Aorta (tissue), 5 donors: ENCODE measurements around the gene SLC39A3. TPM values are rescaled to one million over a fixed set of nuclear protein-coding genes. Genes with fewer than 3 reads are reported as not detected.
"Not testable (repeated sequence)": the region's sequence is repeated elsewhere in the genome, so short reads cannot be mapped to it uniquely, and the experiment has no call there.

Experiments
- ATAC-seq: fragments of 200-7000 bp; cut with Tn5 transposase; one replicate; pipeline ENCODE4 v1.9.1; 2022; ENCODE audit warnings: moderate library complexity; ENCODE audit not compliant: low FRiP score
- DNase-seq, 2 donors: peaks; one replicate each; pipeline ENCODE4 v3.0.0-alpha.2; 2020
- H3K27ac ChIP-seq, 2 donors: one replicate each; pipeline ENCODE4 v1.5.1; 2013; ENCODE audit warnings: low read length in 2 of 2, mild to moderate bottlenecking in 2 of 2, moderate library complexity in 2 of 2, control low read depth in 1 of 2, inconsistent platforms in 1 of 2, low read depth in 1 of 2
- H3K27me3 ChIP-seq, 2 donors: one replicate each; pipeline ENCODE4 v1.6.1; 2013; ENCODE audit warnings: control low read depth in 1 of 2, low read length in 1 of 2, mild to moderate bottlenecking in 1 of 2, moderate library complexity in 1 of 2; ENCODE audit not compliant: insufficient read depth in 2 of 2, control insufficient read depth in 1 of 2
- H3K36me3 ChIP-seq, 2 donors: one replicate each; pipeline ENCODE4 v1.6.1; 2013; ENCODE audit warnings: control low read depth in 1 of 2, low read length in 1 of 2, mild to moderate bottlenecking in 1 of 2; ENCODE audit not compliant: insufficient read depth in 2 of 2, control insufficient read depth in 1 of 2
- H3K4me1 ChIP-seq, 2 donors: one replicate each; pipeline ENCODE4 v1.6.1; 2013; ENCODE audit warnings: low read length in 2 of 2, control low read depth in 1 of 2, mild to moderate bottlenecking in 1 of 2, moderate library complexity in 1 of 2; ENCODE audit not compliant: insufficient read depth in 2 of 2, control insufficient read depth in 1 of 2
- H3K4me3 ChIP-seq, 2 donors: one replicate each; pipeline ENCODE4 v1.5.1; 2013; ENCODE audit warnings: low read length in 2 of 2, control low read depth in 1 of 2, mild to moderate bottlenecking in 1 of 2
- H3K9me3 ChIP-seq: one replicate; pipeline ENCODE4 v1.6.1; 2013; ENCODE audit warnings: mild to moderate bottlenecking, low read length; ENCODE audit not compliant: control insufficient read depth
- WGBS, 2 donors: extraction: QIAGEN DNeasy Blood & Tissue Kit; methylation state at CpG; one replicate each; pipeline ENCODE4 v1.1.7; 2013; 5-methylcytosine and 5-hydroxymethylcytosine counted together
- intact Hi-C, 2 donors: fragments of 100-400 bp; cut with DNase I; formaldehyde crosslinking; loops; one replicate each; pipeline versions ENCODE4 v1.14.2 to v1.15.0; 2022
- polyA plus RNA-seq, 2 donors: library from polyadenylated mRNA; stranded (reverse); fragments of 200-250 nt; gene quantifications; one replicate each; pipeline ENCODE4 v1.2.3, GENCODE V29; 2013
- total RNA-seq, 2 donors: library from RNA; stranded (reverse); fragmentation: NEBNext Ultra II Directional; extraction: Animal tissue kit (Norgen Biotek cat#: 25700); gene quantifications; one replicate each; pipeline ENCODE4 v1.2.1, GENCODE V29; 2021
- donor health status: healthy with polysubstance abuse.
- donor health status: Bipolar disorder and iron deficiency.
- donor health status: DM: no; HTN: no; CAD: no.
- donor health status: DM: no; HTN: no; CAD: no.
- donor health status: DM: yes; HTN: yes; CAD: no.

SLC39A3 gene
- total and polyA plus RNA-seq, 4 donors, result 6.0 to 19.6 (median 13.9) TPM

DNA sequence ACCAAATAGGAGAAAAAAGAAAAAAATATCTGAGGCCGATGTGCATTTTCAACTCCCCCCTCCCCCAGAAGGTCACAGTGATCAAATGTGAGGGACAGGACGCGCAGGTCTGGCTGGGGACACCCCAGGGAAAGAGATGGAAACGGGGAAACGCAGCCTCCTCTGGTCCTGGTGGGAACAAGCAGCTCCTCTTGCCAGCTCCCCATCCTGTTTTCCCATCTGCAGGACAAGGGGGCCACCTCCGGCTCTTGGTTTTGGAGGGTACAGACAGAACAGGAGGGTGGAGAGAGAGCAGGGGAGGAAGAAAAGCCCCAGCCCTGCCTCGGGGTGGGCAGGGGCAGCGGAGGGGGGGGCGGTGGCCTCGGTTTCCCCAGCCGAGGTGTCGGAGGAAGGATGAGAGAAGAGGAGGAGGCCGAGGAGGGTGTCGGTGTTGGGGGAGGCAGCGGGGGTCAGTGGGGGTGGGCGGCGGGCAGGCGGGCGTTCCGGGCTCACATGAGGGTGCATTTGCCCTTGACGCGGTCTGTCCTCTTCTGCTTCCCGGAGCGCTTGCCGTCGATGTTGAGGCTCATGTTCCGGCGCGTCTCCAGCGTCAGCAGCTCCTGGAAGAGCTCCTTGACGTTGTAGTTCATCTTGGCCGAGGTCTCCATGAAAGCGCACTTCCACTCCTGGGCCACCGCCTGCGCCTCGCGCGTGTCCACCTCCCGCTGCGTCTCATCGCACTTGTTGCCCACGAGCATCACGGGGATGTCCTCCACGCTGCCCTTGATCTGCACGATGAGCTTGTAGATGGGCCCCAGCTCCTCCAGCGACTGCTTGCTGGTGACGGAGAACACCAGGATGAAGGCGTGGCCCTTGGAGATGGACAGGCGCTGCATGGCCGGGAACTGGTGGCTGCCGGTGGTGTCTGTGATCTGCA, 22.8 kb downstream of the SLC39A3 start:
- ATAC-seq, result no peak
- no peak overlapping the region for H3K4me3 ChIP-seq
- H3K36me3 ChIP-seq, result no peaks in the 10 kb centered on the region
- WGBS, 2 donors, result 85 to 92% methylated on average over 38 to 51 of the region's 51 CpGs
- H3K4me1 ChIP-seq, result no peaks in the 10 kb centered on the region
- H3K9me3 ChIP-seq, result peaks cover 5% of the 10 kb centered on the region
- no peak for DNase-seq
- intact Hi-C loops, result no loop called here
- H3K27ac ChIP-seq, result no peak overlapping the region
- peaks cover 0 to 4% of the 10 kb centered on the region in 2 donors for H3K27me3 ChIP-seq

DNA sequence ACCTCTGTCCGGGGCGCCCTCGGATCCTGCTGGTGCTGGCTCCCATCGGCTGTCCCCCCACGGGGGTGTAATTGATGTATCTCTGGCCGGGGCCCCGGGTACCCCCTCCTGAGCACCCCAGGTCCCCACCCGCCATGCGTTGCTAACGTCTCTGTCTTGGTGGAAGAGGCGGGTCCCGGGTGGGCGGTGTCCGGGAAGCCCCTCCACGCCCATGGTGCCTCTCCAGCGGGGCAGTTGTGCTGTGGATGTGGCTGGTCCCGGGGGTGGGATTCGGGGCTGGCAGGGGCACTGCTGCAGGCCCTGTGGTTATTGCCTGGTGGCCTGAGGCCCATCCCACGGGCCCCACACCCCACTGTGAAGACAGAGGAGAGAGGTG, 23.6 kb downstream of the SLC39A3 start:
- no peak for DNase-seq
- WGBS, 2 donors, result 91 to 92% methylated on average over 14 to 19 of the region's 19 CpGs

GRCh38 chr19:2715470-2716274, 24.1 kb downstream of the SLC39A3 start:
- ATAC-seq, result no peak
- 93 to 94% methylated on average over 12 of the region's 12 CpGs for WGBS, 2 donors
- H3K36me3 ChIP-seq, result no peaks in the 10 kb centered on the region

More for the DNA sequence above, 23.6 kb downstream of the SLC39A3 start:
- no peaks in the 10 kb centered on the region for H3K4me1 ChIP-seq
- ATAC-seq, result no peak
- intact Hi-C loops, result no loop called here
- peaks cover 5% of the 10 kb centered on the region for H3K9me3 ChIP-seq
- peaks cover 0 to 4% of the 10 kb centered on the region in 2 donors for H3K27me3 ChIP-seq
- H3K36me3 ChIP-seq, result no peaks in the 10 kb centered on the region
- no peak overlapping the region for H3K27ac ChIP-seq
- H3K4me3 ChIP-seq, result no peak overlapping the region

DNA sequence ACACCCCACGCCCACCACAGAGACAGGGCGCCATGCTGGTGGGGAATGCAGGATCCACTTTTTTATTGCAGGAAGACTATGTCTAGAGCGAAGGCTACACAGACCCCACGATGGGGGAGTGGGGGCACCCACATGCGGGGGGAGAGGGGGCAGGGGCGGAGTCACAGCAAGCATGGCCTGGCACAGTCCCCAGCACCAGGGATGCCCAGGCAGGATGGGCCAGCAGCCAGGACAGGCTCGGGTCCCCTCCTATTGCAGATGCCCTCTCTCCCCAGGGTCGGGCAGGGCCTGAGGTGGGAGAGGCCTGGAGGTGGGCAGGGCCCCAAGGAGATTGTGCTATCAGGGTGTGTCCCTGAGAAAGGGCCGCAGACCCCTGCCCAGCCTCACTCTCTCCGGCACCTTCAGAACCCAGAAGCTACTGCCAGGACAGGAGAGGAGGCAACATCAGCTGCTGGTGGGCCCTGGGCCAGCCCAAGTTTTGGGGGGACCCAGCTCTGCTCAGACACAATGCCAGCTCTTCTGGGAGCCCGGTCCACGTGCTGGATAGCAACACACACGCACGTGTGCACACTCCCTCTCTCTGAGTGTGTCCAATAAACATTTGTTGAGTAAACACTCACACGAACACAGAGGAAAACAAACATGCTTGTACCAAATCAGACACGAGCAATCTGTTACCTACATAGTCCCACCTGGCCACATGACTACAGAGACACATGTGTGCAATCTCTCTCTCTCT, 25.1 kb downstream of the SLC39A3 start:
- Histone ChIP-seq H3K27me3 (peaks cover 0 to 4% of the 10 kb centered on the region in 2 donors), H3K9me3 (peaks cover 5% of the 10 kb centered on the region), H3K4me1 (no peaks in the 10 kb centered on the region), H3K27ac (no peak overlapping the region), H3K4me3 (no peak overlapping the region), H3K36me3 (no peaks in the 10 kb centered on the region)
- ATAC-seq (no peak), DNase-seq (no peak)
- intact Hi-C loops, result no loop called here
- 85 to 88% methylated on average over 15 to 16 of the region's 16 CpGs for WGBS, 2 donors

More at GRCh38 chr19:2715470-2716274, 24.1 kb downstream of the SLC39A3 start:
- Histone ChIP-seq H3K9me3 (peaks cover 5% of the 10 kb centered on the region), H3K4me3 (no peak overlapping the region), H3K4me1 (no peaks in the 10 kb centered on the region), H3K27me3 (peaks cover 0 to 4% of the 10 kb centered on the region in 2 donors), H3K27ac (no peak overlapping the region)
- DNase-seq, result no peak
- intact Hi-C loops, result no loop called here

GRCh38 chr19:2714102-2714501, 25.7 kb downstream of the SLC39A3 start:
- intact Hi-C loops, H3K4me3 ChIP-seq, H3K27me3 ChIP-seq, H3K9me3 ChIP-seq, H3K36me3 ChIP-seq, H3K27ac ChIP-seq, H3K4me1 ChIP-seq, ATAC-seq, DNase-seq: not testable (repeated sequence)
- WGBS, 2 donors, result 78 to 93% methylated on average over 1 of the region's 1 CpG

- H3K9me3 ChIP-seq, H3K4me3 ChIP-seq, ATAC-seq, H3K36me3 ChIP-seq, DNase-seq, intact Hi-C loops, H3K27me3 ChIP-seq, H3K4me1 ChIP-seq, H3K27ac ChIP-seq: not testable (repeated sequence)
- WGBS, 2 donors, result 95 to 98% methylated on average over 3 of the region's 3 CpGs
Measured at GRCh38 chr19:2713170-2713569, 26.6 kb downstream of the SLC39A3 start.

- Histone ChIP-seq H3K9me3 (peaks cover 5% of the 10 kb centered on the region), H3K27ac (no peak overlapping the region), H3K4me3 (no peak overlapping the region), H3K4me1 (no peaks in the 10 kb centered on the region), H3K36me3 (no peaks in the 10 kb centered on the region), H3K27me3 (peaks cover 0 to 4% of the 10 kb centered on the region in 2 donors)
- DNase-seq (no peak), ATAC-seq (no peak)
- 66 to 75% methylated on average over 5 of the region's 5 CpGs for WGBS, 2 donors
- intact Hi-C loops, result no loop called here
Measured at GRCh38 chr19:2711875-2712205, 28.0 kb downstream of the SLC39A3 start.

GRCh38 chr19:2711172-2711874, 28.5 kb downstream of the SLC39A3 start:
- intact Hi-C loops, result no loop called here
- no peak for ATAC-seq

More at GRCh38 chr19:2711172-2711874, 28.5 kb downstream of the SLC39A3 start:
- Histone ChIP-seq H3K4me3 (no peak overlapping the region), H3K27me3 (peaks cover 0 to 4% of the 10 kb centered on the region in 2 donors), H3K27ac (no peak overlapping the region), H3K9me3 (peaks cover 5% of the 10 kb centered on the region), H3K4me1 (no peaks in the 10 kb centered on the region), H3K36me3 (no peaks in the 10 kb centered on the region)
- 57 to 58% methylated on average over 17 of the region's 17 CpGs for WGBS, 2 donors
- DNase-seq, result no peak
